ENCODE data around the gene C21orf58. TPM values are rescaled to one million over a fixed set of nuclear protein-coding genes. Genes with fewer than 3 reads are reported as not detected.

Gene C21orf58
- total RNA-seq, 1 experiment from 2014 or later = 15.3 TPM

DNA sequence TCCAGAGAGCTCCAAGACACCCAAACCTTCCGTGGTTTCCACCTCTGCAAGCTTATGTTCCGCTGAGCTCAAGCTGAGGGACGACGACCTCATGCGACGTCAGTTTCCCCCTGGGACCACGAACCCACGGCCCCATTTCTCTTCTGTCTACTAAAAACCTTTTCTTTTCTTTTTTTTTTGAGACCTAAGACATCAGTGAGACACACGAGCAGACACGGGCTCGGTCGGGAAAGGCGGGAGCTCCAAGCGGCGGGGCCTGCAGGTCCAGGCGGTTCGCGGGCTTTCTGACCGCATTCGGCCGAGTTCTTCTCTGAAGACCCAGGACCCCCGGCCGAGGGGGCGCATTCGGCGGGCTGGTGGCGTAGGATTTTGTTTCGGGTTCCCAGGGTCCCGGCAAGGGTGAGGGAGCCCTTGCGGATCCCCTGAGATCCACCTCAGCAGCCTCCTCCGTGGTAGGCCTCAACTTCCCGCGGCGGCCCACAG lies 402 bp downstream of the C21orf58 start:
- intact Hi-C loops (cut with micrococcal nuclease) = loop anchor here (1.0 to 10.0 kb wide), 4 partner anchors 37 to 181 kb away; partner anchors contain the start of genes LSS and YBEY
- H3K4me2 ChIP-seq (ENCODE audit: low read length) = peak overlapping the region; percentile 93
- POLR2A ChIA-PET (ENCODE audit: unreplicated experiment) = interaction anchor here (0.5 to 0.7 kb wide), 3 partner anchors 58 to 179 kb away, joined by 4 to 10 read pairs (median 4); no protein-coding TSS in a partner anchor

DNA sequence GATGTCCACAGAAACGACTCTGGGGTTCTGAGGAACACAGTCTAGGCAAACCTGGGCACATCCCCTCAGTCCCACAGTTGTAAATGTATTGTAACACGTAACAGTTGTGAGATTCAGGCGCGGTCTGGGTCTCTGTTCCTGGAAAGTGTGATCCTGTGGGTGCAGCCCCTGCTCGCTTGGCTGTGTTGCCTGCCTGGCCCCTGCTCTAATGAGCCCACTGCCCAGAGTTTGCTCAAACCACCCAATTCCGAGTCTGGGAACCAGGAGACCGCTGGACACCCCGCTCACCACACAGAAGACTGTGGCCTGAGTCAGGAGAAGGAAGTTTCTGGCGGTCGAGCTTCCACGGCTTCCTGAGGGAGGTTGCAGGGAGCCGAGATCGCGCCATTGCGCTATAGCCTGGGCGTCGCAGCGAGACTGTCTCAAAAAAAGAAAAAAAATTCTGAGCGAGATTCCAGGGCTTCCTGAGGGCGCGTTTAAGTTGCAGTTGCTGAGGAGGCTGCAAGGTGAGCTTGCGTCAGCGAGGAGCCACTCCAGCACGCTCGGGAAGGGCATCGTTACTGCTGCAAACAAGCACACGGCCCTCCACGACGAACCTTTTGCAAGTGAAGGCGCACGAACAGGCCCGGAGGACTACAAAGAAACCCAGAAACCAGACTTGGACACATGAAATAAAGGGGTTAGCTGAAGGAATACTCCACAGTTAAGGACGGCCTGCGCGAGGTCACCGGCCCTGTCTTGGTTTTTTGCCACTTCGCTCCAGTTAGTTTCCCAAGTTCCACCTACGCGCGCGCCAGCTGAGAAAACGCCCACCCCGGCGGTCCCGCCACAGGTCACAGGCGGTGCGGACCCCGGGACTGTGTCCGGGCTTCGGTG lies 1.1 kb downstream of the C21orf58 start:
- peaks cover 5% of the 10 kb centered on the region for H3K36me3 ChIP-seq (ENCODE audit: low read depth, low read length)
- no peaks in the 10 kb centered on the region for H3K9me2 ChIP-seq (replicated peaks; ENCODE audit: low read length)
- H4K20me1 ChIP-seq (ENCODE audit: low read length) = peaks cover 26% of the 10 kb centered on the region
- CTCF ChIA-PET = no interaction called here
- peak overlapping the region; percentile 81 for H3K4me3 ChIP-seq (ENCODE audit: low read length)
- peaks cover 28% of the 10 kb centered on the region for H3K4me1 ChIP-seq (ENCODE audit: insufficient read depth, low read length)
- TF ChIP-seq EZH2phosphoT487 (IDR thresholded peaks at IDR 0.05; ENCODE audit: borderline replicate concordance, low read length) (no peak), EZH2 (IDR thresholded peaks at IDR 0.05; ENCODE audit: low read length, unreplicated experiment) (no peak)
- TF ChIP-seq, protein P1, sequence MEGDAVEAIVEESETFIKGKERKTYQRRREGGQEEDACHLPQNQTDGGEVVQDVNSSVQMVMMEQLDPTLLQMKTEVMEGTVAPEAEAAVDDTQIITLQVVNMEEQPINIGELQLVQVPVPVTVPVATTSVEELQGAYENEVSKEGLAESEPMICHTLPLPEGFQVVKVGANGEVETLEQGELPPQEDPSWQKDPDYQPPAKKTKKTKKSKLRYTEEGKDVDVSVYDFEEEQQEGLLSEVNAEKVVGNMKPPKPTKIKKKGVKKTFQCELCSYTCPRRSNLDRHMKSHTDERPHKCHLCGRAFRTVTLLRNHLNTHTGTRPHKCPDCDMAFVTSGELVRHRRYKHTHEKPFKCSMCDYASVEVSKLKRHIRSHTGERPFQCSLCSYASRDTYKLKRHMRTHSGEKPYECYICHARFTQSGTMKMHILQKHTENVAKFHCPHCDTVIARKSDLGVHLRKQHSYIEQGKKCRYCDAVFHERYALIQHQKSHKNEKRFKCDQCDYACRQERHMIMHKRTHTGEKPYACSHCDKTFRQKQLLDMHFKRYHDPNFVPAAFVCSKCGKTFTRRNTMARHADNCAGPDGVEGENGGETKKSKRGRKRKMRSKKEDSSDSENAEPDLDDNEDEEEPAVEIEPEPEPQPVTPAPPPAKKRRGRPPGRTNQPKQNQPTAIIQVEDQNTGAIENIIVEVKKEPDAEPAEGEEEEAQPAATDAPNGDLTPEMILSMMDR (conservative IDR thresholded peaks at IDR 0.05; ENCODE audit: low read depth, low read length) = no peak
- peaks cover 64% of the 10 kb centered on the region for H3K79me2 ChIP-seq (ENCODE audit: low read length)
- H2AFZ ChIP-seq (ENCODE audit: low read length) = peak overlapping the region; percentile 54; the same call in 1 of the 2 replicates
- H3K9ac ChIP-seq (ENCODE audit: low read length) = peak overlapping the region; percentile 93
- H3K27me3 ChIP-seq (ENCODE audit: low read length) = no peaks in the 10 kb centered on the region
- no TSS peak for BruUV-seq (replicated peaks)
- H3K27ac ChIP-seq (ENCODE audit: low read length) = peak overlapping the region; percentile 60
- ATAC-seq (no peak), DNase-seq (peak; percentile 32)
- no peaks in the 10 kb centered on the region for H3K9me3 ChIP-seq (ENCODE audit: low read length)
- H3F3A ChIP-seq (ENCODE audit: low read length, unreplicated experiment) = no peaks in the 10 kb centered on the region
- intact Hi-C loops (cut with micrococcal nuclease) = loop anchor here (1.0 to 10.0 kb wide), 4 partner anchors 36 to 180 kb away; partner anchors contain the start of genes LSS and YBEY
- POLR2A ChIA-PET (ENCODE audit: unreplicated experiment) = interaction anchor here (0.5 to 0.7 kb wide), 3 partner anchors 59 to 179 kb away, joined by 4 to 10 read pairs (median 4); no protein-coding TSS in a partner anchor
- peak overlapping the region; percentile 93 for H3K4me2 ChIP-seq (ENCODE audit: low read length)

More for the DNA sequence above, 402 bp downstream of the C21orf58 start:
- Histone ChIP-seq H3K4me1 (ENCODE audit: insufficient read depth, low read length) (peaks cover 28% of the 10 kb centered on the region), H3K27me3 (ENCODE audit: low read length) (no peaks in the 10 kb centered on the region), H3F3A (ENCODE audit: low read length, unreplicated experiment) (no peaks in the 10 kb centered on the region), H2AFZ (ENCODE audit: low read length) (peak overlapping the region; percentile 54; the same call in 1 of the 2 replicates), H4K20me1 (ENCODE audit: low read length) (peaks cover 26% of the 10 kb centered on the region), H3K9ac (ENCODE audit: low read length) (peak overlapping the region; percentile 93), H3K79me2 (ENCODE audit: low read length) (peaks cover 71% of the 10 kb centered on the region), H3K9me3 (ENCODE audit: low read length) (no peaks in the 10 kb centered on the region), H3K36me3 (ENCODE audit: low read depth, low read length) (peaks cover 12% of the 10 kb centered on the region), H3K4me3 (ENCODE audit: low read length) (peak overlapping the region; percentile 81), H3K9me2 (replicated peaks; ENCODE audit: low read length) (no peaks in the 10 kb centered on the region), H3K27ac (ENCODE audit: low read length) (peak overlapping the region; percentile 60)
- BruUV-seq (replicated peaks) = TSS peak; percentile 59
- ATAC-seq (no peak), DNase-seq (no peak)
- TF ChIP-seq EZH2 (IDR thresholded peaks at IDR 0.05; ENCODE audit: low read length, unreplicated experiment) (no peak), EZH2phosphoT487 (IDR thresholded peaks at IDR 0.05; ENCODE audit: borderline replicate concordance, low read length) (no peak)
- TF ChIP-seq, protein P1 (conservative IDR thresholded peaks at IDR 0.05; ENCODE audit: low read depth, low read length) = no peak
- CTCF ChIA-PET = interaction anchor here (0.7 kb wide), 1 partner anchor 180 kb away, joined by 3 read pairs; no protein-coding TSS in a partner anchor
